PC-3 (cell line): ENCODE data around the gene AGPAT1. TPM values are rescaled to one million over a fixed set of nuclear protein-coding genes. Genes with fewer than 3 reads are reported as not detected.

ENCODE experiments used
- ATAC-seq: fragments of 200-7000 bp; cut with Tn5 transposase; 2 replicates; pipeline ENCODE4 v1.9.1; 2020; ENCODE audit warnings: mild to moderate bottlenecking, moderate library complexity
- BruUV-seq: library from RNA; stranded (reverse); fragments of 400-500 nt; replicated peaks from 2 replicates; lab custom pipeline; 2021; lab: Mats Ljungman, UMichigan
- CTCF ChIA-PET: fragments of 300-600 bp; sonication (Branson Sonifier 250); formaldehyde crosslinking; loops from one replicate; lab custom pipeline; 2022; ENCODE audit warnings: antibody characterized with exemption; lab: Charles Lee
- POLR2A ChIA-PET: fragments of 300-600 bp; sonication (Branson Sonifier 250); formaldehyde crosslinking; loops from one replicate; lab custom pipeline; 2022; ENCODE audit warnings: antibody characterized with exemption; ENCODE audit not compliant: unreplicated experiment; lab: Charles Lee
- DNase-seq: peaks from one replicate; pipeline ENCODE4 v3.0.0-alpha.2; 2015
- H2AFZ ChIP-seq: fragments of 300-600 bp; sonication (generic); 2 replicates; pipeline ENCODE4 v1.6.0; 2016; ENCODE audit warnings: antibody characterized with exemption, low read length
- H3F3A ChIP-seq: fragments of 300-600 bp; sonication (generic); one replicate; pipeline ENCODE4 v1.6.0; 2017; ENCODE audit warnings: antibody characterized with exemption, low read length, control low read depth, mild to moderate bottlenecking; ENCODE audit not compliant: unreplicated experiment
- H3K27ac ChIP-seq: fragments of 300-600 bp; sonication (generic); 2 replicates; pipeline ENCODE4 v1.5.1; 2016; ENCODE audit warnings: mild to moderate bottlenecking, low read length
- H3K27me3 ChIP-seq: fragments of 300-600 bp; sonication (generic); 2 replicates; pipeline ENCODE4 v1.6.1; 2016; ENCODE audit warnings: low read length, mixed read lengths
- H3K36me3 ChIP-seq: fragments of 300-600 bp; sonication (generic); 2 replicates; pipeline ENCODE4 v1.6.1; 2016; ENCODE audit warnings: low read depth, mixed run types, low read length, mixed read lengths
- H3K4me1 ChIP-seq: fragments of 300-600 bp; sonication (generic); 2 replicates; pipeline ENCODE4 v1.5.1; 2016; ENCODE audit warnings: low read length; ENCODE audit not compliant: insufficient read depth
- H3K4me2 ChIP-seq: fragments of 300-600 bp; sonication (generic); 2 replicates; pipeline ENCODE4 v1.6.0; 2016; ENCODE audit warnings: low read length
- H3K4me3 ChIP-seq: fragments of 300-600 bp; sonication (generic); 2 replicates; pipeline ENCODE4 v1.5.1; 2016; ENCODE audit warnings: mild to moderate bottlenecking, low read length, mixed read lengths
- H3K79me2 ChIP-seq: fragments of 300-600 bp; sonication (generic); 2 replicates; pipeline ENCODE4 v1.6.1; 2017; ENCODE audit warnings: low read length, mixed read lengths
- H3K9ac ChIP-seq: fragments of 300-600 bp; sonication (generic); 2 replicates; pipeline ENCODE4 v1.6.0; 2016; ENCODE audit warnings: mild to moderate bottlenecking, low read length
- H3K9me2 ChIP-seq: fragments of 300-600 bp; sonication (generic); replicated peaks from 2 replicates; pipeline ENCODE4 v1.6.1; 2016; ENCODE audit warnings: mixed run types, low read length, mixed read lengths
- H3K9me3 ChIP-seq: fragments of 300-600 bp; sonication (generic); 2 replicates; pipeline ENCODE4 v1.6.1; 2016; ENCODE audit warnings: low read length, mixed read lengths
- H4K20me1 ChIP-seq: fragments of 300-600 bp; sonication (generic); 2 replicates; pipeline ENCODE4 v1.6.1; 2016; ENCODE audit warnings: low read length, mixed read lengths
- EZH2 ChIP-seq: fragments of 300-600 bp; sonication (generic); IDR thresholded peaks from one replicate; pipeline ENCODE4 v1.6.1; 2017; ENCODE audit warnings: antibody characterized with exemption, mild to moderate bottlenecking, low read length; ENCODE audit not compliant: unreplicated experiment
- EZH2phosphoT487 ChIP-seq: fragments of 300-600 bp; sonication (generic); IDR thresholded peaks from 2 replicates; pipeline ENCODE4 v1.6.1; 2018; ENCODE audit warnings: mild to moderate bottlenecking, antibody characterized with exemption, low read length, borderline replicate concordance
- intact Hi-C: fragments of 100-400 bp; cut with micrococcal nuclease; formaldehyde crosslinking; loops from 2 replicates; pipeline ENCODE4 v1.9.0; 2023
- total RNA-seq: library from RNA; depleted of rRNA; stranded (reverse); fragments of >200 nt; gene quantifications from 2 replicates; pipeline ENCODE4 v1.2.3, GENCODE V29; 2014
- TF ChIP-seq, protein P1 (sequence below): fragments of 300-600 bp; sonication (generic); conservative IDR thresholded peaks from 2 replicates; pipeline ENCODE4 v1.5.1; 2017; ENCODE audit warnings: antibody characterized with exemption, low read depth, mild to moderate bottlenecking, low read length

The AGPAT1 gene
- total RNA-seq, 1 experiment from 2014 or later = 59.6 TPM

DNA sequence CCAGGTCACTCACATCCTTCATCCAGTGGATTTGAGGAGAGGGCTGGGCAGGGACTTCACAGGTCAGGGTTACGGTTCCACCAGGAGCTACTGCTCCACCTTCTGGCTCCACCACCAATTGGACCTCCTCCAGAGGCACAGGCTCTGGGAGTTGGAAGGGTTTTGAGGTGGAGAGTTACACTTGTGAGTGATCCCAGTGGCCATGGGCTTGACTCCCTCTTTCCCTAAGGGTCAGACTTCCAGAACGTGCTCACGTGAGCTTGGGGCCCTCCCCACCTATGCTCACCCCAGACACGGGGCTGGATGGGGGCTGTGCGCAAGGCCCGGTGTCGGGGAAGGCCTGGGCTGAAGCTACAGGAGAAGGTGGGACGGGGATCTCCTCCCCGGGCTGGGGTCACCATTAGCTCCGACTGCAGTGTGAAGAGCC is 6.7 kb upstream of the AGPAT1 start:
- Histone ChIP-seq H3K27ac (no peak overlapping the region), H4K20me1 (no peaks in the 10 kb centered on the region), H3K4me2 (no peak overlapping the region), H3F3A (no peaks in the 10 kb centered on the region), H3K9me2 (no peaks in the 10 kb centered on the region), H3K9me3 (no peaks in the 10 kb centered on the region), H3K27me3 (no peaks in the 10 kb centered on the region), H3K4me1 (peaks cover 9% of the 10 kb centered on the region), H3K79me2 (peaks cover 12% of the 10 kb centered on the region), H3K36me3 (peaks cover 5% of the 10 kb centered on the region), H2AFZ (no peak overlapping the region), H3K9ac (no peak overlapping the region), H3K4me3 (no peak overlapping the region)
- intact Hi-C loops = no loop called here
- ATAC-seq = no peak
- ChIA-PET CTCF (no interaction called here), POLR2A (interaction anchor here (0.5 kb wide), 1 partner anchor 14 kb away, joined by 3 read pairs; no protein-coding TSS in a partner anchor)
- no peak for DNase-seq
- TF ChIP-seq EZH2phosphoT487 (no peak), EZH2 (no peak)
- TF ChIP-seq, protein P1, sequence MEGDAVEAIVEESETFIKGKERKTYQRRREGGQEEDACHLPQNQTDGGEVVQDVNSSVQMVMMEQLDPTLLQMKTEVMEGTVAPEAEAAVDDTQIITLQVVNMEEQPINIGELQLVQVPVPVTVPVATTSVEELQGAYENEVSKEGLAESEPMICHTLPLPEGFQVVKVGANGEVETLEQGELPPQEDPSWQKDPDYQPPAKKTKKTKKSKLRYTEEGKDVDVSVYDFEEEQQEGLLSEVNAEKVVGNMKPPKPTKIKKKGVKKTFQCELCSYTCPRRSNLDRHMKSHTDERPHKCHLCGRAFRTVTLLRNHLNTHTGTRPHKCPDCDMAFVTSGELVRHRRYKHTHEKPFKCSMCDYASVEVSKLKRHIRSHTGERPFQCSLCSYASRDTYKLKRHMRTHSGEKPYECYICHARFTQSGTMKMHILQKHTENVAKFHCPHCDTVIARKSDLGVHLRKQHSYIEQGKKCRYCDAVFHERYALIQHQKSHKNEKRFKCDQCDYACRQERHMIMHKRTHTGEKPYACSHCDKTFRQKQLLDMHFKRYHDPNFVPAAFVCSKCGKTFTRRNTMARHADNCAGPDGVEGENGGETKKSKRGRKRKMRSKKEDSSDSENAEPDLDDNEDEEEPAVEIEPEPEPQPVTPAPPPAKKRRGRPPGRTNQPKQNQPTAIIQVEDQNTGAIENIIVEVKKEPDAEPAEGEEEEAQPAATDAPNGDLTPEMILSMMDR = no peak
- no TSS peak for BruUV-seq

DNA sequence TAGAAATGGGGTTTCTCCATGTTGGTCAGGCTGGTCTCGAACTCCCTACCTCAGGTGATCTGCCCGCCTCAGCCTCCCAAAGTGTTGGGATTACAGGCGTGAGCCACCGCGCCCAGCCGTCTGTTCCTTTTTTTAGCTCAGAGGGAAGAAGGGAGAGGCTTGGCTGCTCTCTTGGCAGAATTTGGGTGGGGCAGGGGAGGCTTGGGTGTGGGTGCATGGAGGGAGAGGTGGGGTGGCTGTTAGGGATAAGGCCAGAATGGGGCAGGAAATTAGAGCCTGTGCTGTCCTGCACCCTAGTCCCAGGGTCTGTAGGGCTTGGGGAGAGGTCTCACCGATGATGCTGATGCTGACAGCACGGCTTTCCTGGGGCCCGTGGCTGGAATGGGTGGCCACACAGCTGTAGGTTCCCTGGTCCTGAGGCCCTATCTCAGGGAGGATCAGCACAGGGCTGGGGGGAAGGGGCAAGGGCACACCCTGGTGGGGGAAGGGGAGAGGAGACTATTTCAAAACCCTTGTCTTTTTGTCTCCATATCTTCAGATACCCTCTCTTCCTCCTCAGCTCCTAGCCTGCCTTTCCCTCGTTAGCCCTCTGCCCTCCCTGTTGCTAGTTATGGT is 6.1 kb upstream of the AGPAT1 start:
- H3K9ac ChIP-seq = no peak overlapping the region
- no TSS peak for BruUV-seq
- POLR2A ChIA-PET = interaction anchor here (0.6 kb wide), 1 partner anchor 14 kb away, joined by 3 read pairs; no protein-coding TSS in a partner anchor

More for the DNA sequence above, 6.1 kb upstream of the AGPAT1 start:
- peaks cover 12% of the 10 kb centered on the region for H3K79me2 ChIP-seq
- CTCF ChIA-PET = no interaction called here
- H3K36me3 ChIP-seq = peaks cover 5% of the 10 kb centered on the region
- no peaks in the 10 kb centered on the region for H3K9me3 ChIP-seq
- no peaks in the 10 kb centered on the region for H3K9me2 ChIP-seq
- H3K4me1 ChIP-seq = peaks cover 14% of the 10 kb centered on the region
- no peaks in the 10 kb centered on the region for H3F3A ChIP-seq
- H3K4me2 ChIP-seq = no peak overlapping the region
- H3K4me3 ChIP-seq = no peak overlapping the region
- H3K27ac ChIP-seq = no peak overlapping the region
- H4K20me1 ChIP-seq = no peaks in the 10 kb centered on the region
- intact Hi-C loops = no loop called here
- H2AFZ ChIP-seq = no peak overlapping the region
- H3K27me3 ChIP-seq = no peaks in the 10 kb centered on the region
- TF ChIP-seq, protein P1 = no peak
- no peak for TF ChIP-seq EZH2phosphoT487
- TF ChIP-seq EZH2 = no peak
- DNase-seq (no peak), ATAC-seq (no peak)
